ENCODE results near the gene PISD. TPM values are rescaled to one million over a fixed set of nuclear protein-coding genes. Genes with fewer than 3 reads are reported as not detected.
A peak's percentile ranks its signal among the peaks of the same experiment; 100 is the strongest.

PISD gene
- total RNA-seq, 1 donor from 2014 or later = 47.3 TPM

DNA sequence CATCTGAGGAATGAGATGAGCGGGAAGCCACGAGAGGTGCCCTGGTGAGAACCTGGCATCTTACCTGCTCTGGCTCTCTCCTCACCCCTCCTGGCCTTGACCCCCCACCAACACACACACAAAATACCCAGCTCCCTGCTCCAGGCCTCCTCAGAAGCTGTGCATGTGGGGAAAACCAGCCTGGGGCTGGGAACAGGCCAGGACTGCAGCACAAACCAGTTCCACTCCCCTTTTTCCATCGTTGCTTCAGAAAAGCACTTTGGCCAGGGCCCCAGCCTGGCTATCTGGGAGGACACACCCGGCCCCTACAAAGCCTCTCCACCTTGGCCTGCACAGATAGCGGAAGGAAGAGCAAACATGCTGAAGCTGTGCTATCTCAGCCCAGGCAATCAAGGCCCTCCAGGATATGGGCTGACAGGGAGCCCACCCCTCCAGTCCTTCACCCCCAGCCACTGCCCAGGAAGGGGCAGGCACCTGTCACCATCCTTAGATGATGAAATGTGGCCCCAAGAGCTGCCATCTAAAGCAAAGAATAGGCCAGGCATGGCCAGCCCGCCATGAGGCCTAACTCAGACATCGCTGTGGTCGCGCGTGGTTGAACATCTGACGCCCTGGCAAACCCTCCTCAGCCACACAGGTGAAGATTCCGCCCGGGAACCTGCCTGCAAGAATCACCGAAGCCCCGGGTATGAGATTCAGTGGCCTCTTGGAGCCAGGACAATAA, 35.4 kb downstream of the PISD start:
- TF ChIP-seq CTCF (IDR thresholded peaks at IDR 0.05) = no peak
- H3K27ac ChIP-seq = peak overlapping the region; percentile 72
- ATAC-seq = no peak
- no peaks in the 10 kb centered on the region for H3K9me3 ChIP-seq
- H3K27me3 ChIP-seq (ENCODE audit: low read depth) = no peaks in the 10 kb centered on the region
- H3K36me3 ChIP-seq = peaks cover 26% of the 10 kb centered on the region
- no peak overlapping the region for H3K4me3 ChIP-seq
- peaks cover 56% of the 10 kb centered on the region for H3K4me1 ChIP-seq
- intact Hi-C loops (cut with DNase I) = no loop called here
- no peak for DNase-seq

DNA sequence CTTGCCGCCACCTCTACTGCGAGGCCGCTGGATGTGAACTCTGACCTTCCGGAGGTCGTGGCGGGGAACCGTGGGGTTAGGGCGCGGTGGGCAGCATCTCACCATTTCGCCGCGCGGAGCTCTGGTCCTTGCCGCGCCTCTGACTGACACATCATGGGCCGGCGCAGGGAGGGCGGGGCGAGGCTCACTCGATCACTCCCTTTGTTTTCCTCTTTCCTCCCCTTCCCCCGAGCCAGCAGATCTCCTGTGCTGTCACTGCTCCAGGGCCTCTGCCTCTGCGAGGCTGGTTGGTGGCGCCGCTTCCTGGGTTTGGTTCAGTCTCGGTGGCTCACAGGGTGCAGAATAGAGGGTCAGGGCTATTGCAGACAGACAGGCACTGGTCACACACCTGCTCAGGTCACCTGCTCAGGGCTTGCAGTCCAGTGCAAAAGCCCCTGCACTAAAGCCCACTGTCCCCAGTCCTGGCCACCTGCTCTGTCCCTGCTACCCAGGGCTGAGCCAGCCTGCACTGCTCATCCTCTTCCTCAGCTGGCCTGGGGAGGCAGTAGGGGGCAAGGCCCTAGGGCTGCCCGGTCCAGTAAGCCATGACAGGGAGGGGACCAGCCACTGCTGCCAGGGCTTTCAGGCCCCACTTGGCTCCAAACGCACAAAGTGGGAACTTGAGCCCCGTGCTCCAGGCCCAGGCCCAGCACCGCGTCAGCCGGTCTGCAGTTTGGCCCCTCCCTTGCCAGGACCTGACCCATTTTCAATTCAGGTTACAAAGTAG, 36.2 kb downstream of the PISD start:
- Histone ChIP-seq H3K36me3 (peaks cover 34% of the 10 kb centered on the region), H3K4me1 (peaks cover 49% of the 10 kb centered on the region), H3K9me3 (no peaks in the 10 kb centered on the region), H3K27me3 (ENCODE audit: low read depth) (no peaks in the 10 kb centered on the region), H3K4me3 (peak overlapping the region; percentile 19), H3K27ac (peak overlapping the region; percentile 72)
- ATAC-seq (no peak), DNase-seq (no peak)
- no peak for TF ChIP-seq CTCF (IDR thresholded peaks at IDR 0.05)
- intact Hi-C loops (cut with DNase I) = no loop called here

- peak overlapping the region; percentile 19 for H3K4me3 ChIP-seq
Measured at GRCh38 chr22:31625257-31625640, 36.8 kb downstream of the PISD start.

DNA sequence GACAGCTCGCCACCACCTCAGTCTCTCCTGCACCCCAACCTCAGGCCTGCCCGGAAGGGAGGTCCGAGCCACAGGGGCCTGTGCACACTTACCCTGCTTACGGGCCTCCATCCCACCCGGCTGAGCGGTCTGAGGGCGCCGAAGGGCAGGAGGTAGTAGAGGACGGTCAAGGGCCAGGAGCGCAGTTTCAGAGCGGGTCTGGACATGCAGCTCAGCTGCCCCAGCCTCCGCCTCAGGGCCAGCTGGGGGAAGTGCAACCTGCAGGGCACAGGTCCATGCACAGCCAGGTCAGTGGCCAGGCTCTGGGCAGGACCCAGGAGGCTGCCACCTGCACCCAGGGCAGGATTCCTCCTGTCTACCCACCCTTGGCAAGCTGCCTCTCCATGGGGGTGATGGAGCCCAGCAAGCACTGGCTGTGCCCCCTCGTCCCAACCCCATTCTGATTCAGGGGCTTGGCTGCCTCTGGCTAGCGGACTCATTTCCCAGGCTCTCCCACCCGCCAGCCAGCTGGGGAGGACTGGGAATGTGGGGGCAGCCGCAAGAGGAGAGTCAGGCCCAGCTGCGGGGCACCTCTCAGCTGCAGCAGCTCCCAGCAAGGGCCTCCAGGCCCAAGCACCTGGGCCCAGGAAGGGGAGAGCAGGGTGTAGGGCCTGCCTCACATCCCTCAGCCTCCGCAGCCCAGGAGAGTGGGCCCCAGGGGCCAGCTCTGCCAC, 38.3 kb downstream of the PISD start:
- no peak for TF ChIP-seq CTCF (IDR thresholded peaks at IDR 0.05)
- H3K4me1 ChIP-seq = peaks cover 40% of the 10 kb centered on the region
- ATAC-seq = no peak
- no peak overlapping the region for H3K27ac ChIP-seq
- no peak for DNase-seq
- no peak overlapping the region for H3K4me3 ChIP-seq
- H3K36me3 ChIP-seq = peaks cover 55% of the 10 kb centered on the region
- H3K9me3 ChIP-seq = no peaks in the 10 kb centered on the region
- H3K27me3 ChIP-seq (ENCODE audit: low read depth) = no peaks in the 10 kb centered on the region
- intact Hi-C loops (cut with DNase I) = no loop called here

More at GRCh38 chr22:31625257-31625640, 36.8 kb downstream of the PISD start:
- ATAC-seq (no peak), DNase-seq (no peak)
- peak overlapping the region; percentile 72 for H3K27ac ChIP-seq
- H3K4me1 ChIP-seq = peaks cover 47% of the 10 kb centered on the region
- intact Hi-C loops (cut with DNase I) = no loop called here
- no peaks in the 10 kb centered on the region for H3K9me3 ChIP-seq
- no peak for TF ChIP-seq CTCF (IDR thresholded peaks at IDR 0.05)
- no peaks in the 10 kb centered on the region for H3K27me3 ChIP-seq (ENCODE audit: low read depth)
- peaks cover 40% of the 10 kb centered on the region for H3K36me3 ChIP-seq

DNA sequence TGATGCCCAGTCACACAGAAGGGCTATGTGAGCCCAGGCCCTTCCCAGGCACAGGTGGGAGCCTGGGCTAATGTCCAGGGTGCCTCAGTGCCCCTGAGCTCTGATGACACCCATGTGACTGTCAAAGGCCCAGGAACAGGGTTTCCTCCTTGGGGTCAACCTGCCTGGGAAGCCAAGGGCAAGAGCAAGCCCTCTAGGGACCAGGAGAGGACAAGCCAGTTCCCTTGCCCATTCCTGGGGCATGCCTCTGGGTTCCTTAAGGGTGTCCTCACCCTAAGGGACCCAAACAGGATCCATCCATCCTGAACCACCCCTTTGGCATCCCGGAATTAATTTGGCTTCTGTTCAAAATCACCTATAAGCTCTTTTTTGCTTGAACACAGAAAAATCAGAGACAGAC, 39.0 kb downstream of the PISD start:
- Histone ChIP-seq H3K36me3 (peaks cover 62% of the 10 kb centered on the region), H3K9me3 (no peaks in the 10 kb centered on the region), H3K27me3 (ENCODE audit: low read depth) (no peaks in the 10 kb centered on the region), H3K27ac (no peak overlapping the region), H3K4me1 (peaks cover 33% of the 10 kb centered on the region), H3K4me3 (no peak overlapping the region)
- DNase-seq (no peak), ATAC-seq (no peak)
- TF ChIP-seq CTCF (IDR thresholded peaks at IDR 0.05) = no peak
- intact Hi-C loops (cut with DNase I) = no loop called here
